A375 (cell line): ENCODE data around the gene MED22. TPM values are rescaled to one million over a fixed set of nuclear protein-coding genes. Genes with fewer than 3 reads are reported as not detected.

Experiments used
- small RNA-seq: library from RNA; depleted of rRNA; stranded (forward); fragments of <200 nt; gene quantifications from one replicate; pipeline ENCODE3, GENCODE V24; 2014
- total RNA-seq: library from RNA; depleted of rRNA; stranded (reverse); fragments of >200 nt; shearing (Covaris generic); gene quantifications from 2 replicates; pipeline ENCODE4 v1.2.3, GENCODE V29; 2014; rRNA removed

Gene MED22
- 29.7 and 31.6 TPM in 2 replicates for total RNA-seq

GRCh38 chr9:133347985-133348717 is at the start of gene MED22, which contains the start of gene RPL7A:
Gene MED22, minus strand, starts transcription at chr9:133348131. Its CDS starts 1,469 bp downstream, at chr9:133346662.
Gene RPL7A, plus strand, starts transcription at chr9:133348218. Its CDS starts 26 bp downstream, at chr9:133348244.

GRCh38 chr9:133375724-133376654 is 28.1 kb upstream of the MED22 start, which contains the start of the genes STKLD1 and SURF4:
Gene STKLD1, plus strand, starts transcription at chr9:133376366. Its CDS starts 108 bp downstream, at chr9:133376474.
Gene SURF4, minus strand, starts transcription at chr9:133376060. Its CDS starts 91 bp downstream, at chr9:133375969.

GRCh38 chr9:133356391-133357091 is 8.6 kb upstream of the MED22 start, which contains the start of the genes SURF1 and SURF2:
Gene SURF1, minus strand, starts transcription at chr9:133356487. Its CDS starts 34 bp downstream, at chr9:133356453.
Gene SURF2, plus strand, starts transcription at chr9:133356550. Its CDS starts 43 bp downstream, at chr9:133356593.

GRCh38 chr9:133335924-133336811 is 11.8 kb downstream of the MED22 start, which contains the start of gene SURF6:
Gene SURF6, minus strand, starts transcription at chr9:133336188. Its CDS starts 56 bp downstream, at chr9:133336132.

Small RNA genes lying within 50 kb of the gene (small RNA-seq; reads per million reads assigned to genes)
- gene RF00019 (not detected), gene SNORD24 (not detected), gene SNORD36A (not detected), gene SNORD36B (not detected), gene SNORD36C (not detected)

Other genes with a start within 250 kb of the MED22 start
- gene RALGDS, start 226.9 kb downstream of the MED22 start, total RNA-seq = 32.5 and 40.5 TPM in 2 replicates
- gene GBGT1, start 184.2 kb downstream of the MED22 start, total RNA-seq = 17.6 and 22.6 TPM in 2 replicates
- gene OBP2B, start 138.9 kb downstream of the MED22 start, total RNA-seq = not detected in 2 replicates
- gene ABO, start 72.9 kb downstream of the MED22 start, total RNA-seq = not detected in 2 replicates
- gene SURF6, start 11.9 kb downstream of the MED22 start, total RNA-seq = 56.2 and 62.8 TPM in 2 replicates
- gene RPL7A, start 87 bp upstream of the MED22 start, total RNA-seq = 2,460 and 2,581 TPM in 2 replicates
- 35.5 and 40.5 TPM in 2 replicates for gene SURF1, start 8.4 kb upstream of the MED22 start, total RNA-seq
- 88.1 and 115 TPM in 2 replicates for gene SURF2, start 8.4 kb upstream of the MED22 start, total RNA-seq
- 182 and 190 TPM in 2 replicates for gene SURF4, start 27.9 kb upstream of the MED22 start, total RNA-seq
- gene STKLD1, start 28.2 kb upstream of the MED22 start, total RNA-seq = 0.41 TPM in 1 of 2 replicates, not detected in the other
- 45.8 and 48.7 TPM in 2 replicates for gene REXO4, start 69.9 kb upstream of the MED22 start, total RNA-seq
- gene ADAMTS13, start 74.2 kb upstream of the MED22 start, total RNA-seq = 2.7 and 3.9 TPM in 2 replicates
- gene CACFD1, start 111.8 kb upstream of the MED22 start, total RNA-seq = 5.4 and 5.7 TPM in 2 replicates
- 3.3 and 4.2 TPM in 2 replicates for gene SLC2A6, start 131.0 kb upstream of the MED22 start, total RNA-seq
- not detected in 2 replicates for gene MYMK, start 176.8 kb upstream of the MED22 start, total RNA-seq
- gene ADAMTSL2, start 186.6 kb upstream of the MED22 start, total RNA-seq = not detected in 2 replicates